Measurements from ENCODE around the gene PAQR7. TPM values are rescaled to one million over a fixed set of nuclear protein-coding genes. Genes with fewer than 3 reads are reported as not detected.

Gene PAQR7
- total RNA-seq, 4 donors from 2014 or later, result 2.5 to 8.5 (median 6.4) TPM

DNA sequence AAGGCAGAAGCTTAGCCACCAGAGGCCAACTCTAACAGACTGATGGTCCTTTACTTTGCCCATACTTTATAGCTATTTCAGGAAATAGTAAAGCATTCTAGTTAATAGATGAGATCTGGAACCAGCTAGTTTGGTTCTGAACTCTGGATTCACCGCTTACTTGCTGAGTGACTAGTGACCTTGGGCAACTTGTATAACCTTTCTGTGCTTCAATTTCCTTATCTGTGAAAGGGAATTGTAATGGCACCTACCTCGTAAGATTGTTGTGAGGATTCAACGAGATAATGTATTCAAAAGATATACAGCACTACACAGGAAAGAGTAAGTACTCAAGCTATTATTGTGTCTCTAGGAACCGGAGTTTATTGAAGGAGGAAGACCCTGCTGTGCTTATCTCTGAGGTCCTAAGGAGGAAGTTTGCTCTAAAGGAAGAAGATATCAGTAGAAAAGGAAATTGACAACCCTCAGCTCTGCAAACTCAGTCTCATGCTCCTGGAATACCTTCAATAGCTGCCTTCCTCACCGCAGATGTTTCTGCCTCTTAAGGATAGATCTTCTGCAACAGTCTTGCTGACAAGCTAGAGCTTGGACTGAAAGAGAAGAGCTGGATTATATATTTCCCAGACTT, 43.8 kb downstream of the PAQR7 start:
- H3K4me1 ChIP-seq, result no peaks in the 10 kb centered on the region
- no peaks in the 10 kb centered on the region for H3K27me3 ChIP-seq
- no peak overlapping the region for H3K4me3 ChIP-seq (replicated peaks in 1 of 3)
- WGBS, 2 donors, result 63% methylated on average over 5 of the region's 5 CpGs
- no peaks in the 10 kb centered on the region for H3K9me3 ChIP-seq
- TF ChIP-seq, protein P1, sequence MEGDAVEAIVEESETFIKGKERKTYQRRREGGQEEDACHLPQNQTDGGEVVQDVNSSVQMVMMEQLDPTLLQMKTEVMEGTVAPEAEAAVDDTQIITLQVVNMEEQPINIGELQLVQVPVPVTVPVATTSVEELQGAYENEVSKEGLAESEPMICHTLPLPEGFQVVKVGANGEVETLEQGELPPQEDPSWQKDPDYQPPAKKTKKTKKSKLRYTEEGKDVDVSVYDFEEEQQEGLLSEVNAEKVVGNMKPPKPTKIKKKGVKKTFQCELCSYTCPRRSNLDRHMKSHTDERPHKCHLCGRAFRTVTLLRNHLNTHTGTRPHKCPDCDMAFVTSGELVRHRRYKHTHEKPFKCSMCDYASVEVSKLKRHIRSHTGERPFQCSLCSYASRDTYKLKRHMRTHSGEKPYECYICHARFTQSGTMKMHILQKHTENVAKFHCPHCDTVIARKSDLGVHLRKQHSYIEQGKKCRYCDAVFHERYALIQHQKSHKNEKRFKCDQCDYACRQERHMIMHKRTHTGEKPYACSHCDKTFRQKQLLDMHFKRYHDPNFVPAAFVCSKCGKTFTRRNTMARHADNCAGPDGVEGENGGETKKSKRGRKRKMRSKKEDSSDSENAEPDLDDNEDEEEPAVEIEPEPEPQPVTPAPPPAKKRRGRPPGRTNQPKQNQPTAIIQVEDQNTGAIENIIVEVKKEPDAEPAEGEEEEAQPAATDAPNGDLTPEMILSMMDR (IDR thresholded peaks at IDR 0.05), result no peak
- no peak for TF ChIP-seq POLR2A (IDR thresholded peaks at IDR 0.05)
- no peak for DNase-seq
- no peak overlapping the region for H3K27ac ChIP-seq
- H3K36me3 ChIP-seq, result peaks cover 64 to 75% of the 10 kb centered on the region in 2 donors
- intact Hi-C loops (cut with DNase I), result no loop called here

DNA sequence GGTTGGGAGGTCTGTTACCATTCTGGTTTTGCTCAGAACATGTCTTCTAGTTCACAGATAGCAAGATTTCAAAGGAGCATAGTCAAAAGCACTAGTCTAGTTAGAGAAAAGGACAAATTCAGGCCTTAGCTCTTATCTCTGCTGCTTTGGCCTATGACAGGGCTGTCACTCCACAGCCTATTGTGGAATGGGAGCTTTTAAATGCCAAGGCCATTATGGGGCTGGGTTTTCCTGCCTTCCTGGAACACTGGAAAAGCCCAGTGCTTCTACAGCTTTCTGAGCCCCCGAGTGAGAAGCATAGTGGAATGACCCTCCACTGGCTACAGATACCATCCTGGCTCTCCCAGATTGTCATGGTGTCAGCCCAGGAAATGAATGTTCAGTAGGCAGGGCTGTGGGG, 46.5 kb downstream of the PAQR7 start:
- Histone ChIP-seq H3K4me3 (replicated peaks in 1 of 3) (no peak overlapping the region), H3K4me1 (no peaks in the 10 kb centered on the region), H3K9me3 (no peaks in the 10 kb centered on the region), H3K27me3 (no peaks in the 10 kb centered on the region), H3K36me3 (peaks cover 70 to 76% of the 10 kb centered on the region in 2 donors), H3K27ac (no peak overlapping the region)
- WGBS, 2 donors, result 91 to 100% methylated on average over 1 of the region's 1 CpG
- intact Hi-C loops (cut with DNase I), result no loop called here
- DNase-seq, result no peak
- TF ChIP-seq, protein P1 (IDR thresholded peaks at IDR 0.05), result no peak
- TF ChIP-seq POLR2A (IDR thresholded peaks at IDR 0.05), result no peak

DNA sequence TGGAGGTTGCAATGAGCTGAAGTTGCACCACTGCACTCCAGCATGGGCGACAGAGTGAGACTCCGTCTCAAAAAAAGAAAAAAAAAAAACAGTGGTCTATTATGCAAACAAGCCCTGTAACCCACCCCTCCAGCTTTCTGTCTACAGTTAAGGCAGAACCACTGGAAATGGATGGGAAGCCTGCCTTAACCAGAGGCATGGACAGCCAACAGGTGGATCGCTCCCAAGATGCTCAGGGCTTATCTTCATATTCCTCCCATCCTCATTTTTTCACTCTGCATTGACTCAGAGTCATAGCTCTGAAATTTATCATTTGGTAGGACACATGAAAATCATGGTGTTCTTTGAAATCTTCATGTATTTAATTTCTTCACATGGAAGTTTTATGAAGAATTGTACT, 47.0 kb downstream of the PAQR7 start:
- H3K4me1 ChIP-seq, result no peaks in the 10 kb centered on the region
- intact Hi-C loops (cut with DNase I), result no loop called here
- DNase-seq, result no peak
- no peaks in the 10 kb centered on the region for H3K27me3 ChIP-seq
- no peak overlapping the region for H3K27ac ChIP-seq
- 61 to 64% methylated on average over 3 of the region's 3 CpGs for WGBS, 2 donors
- no peaks in the 10 kb centered on the region for H3K9me3 ChIP-seq
- peaks cover 70 to 72% of the 10 kb centered on the region in 2 donors for H3K36me3 ChIP-seq
- no peak overlapping the region for H3K4me3 ChIP-seq (replicated peaks in 1 of 3)
- TF ChIP-seq POLR2A (IDR thresholded peaks at IDR 0.05), result no peak
- TF ChIP-seq, protein P1 (IDR thresholded peaks at IDR 0.05), result no peak

DNA sequence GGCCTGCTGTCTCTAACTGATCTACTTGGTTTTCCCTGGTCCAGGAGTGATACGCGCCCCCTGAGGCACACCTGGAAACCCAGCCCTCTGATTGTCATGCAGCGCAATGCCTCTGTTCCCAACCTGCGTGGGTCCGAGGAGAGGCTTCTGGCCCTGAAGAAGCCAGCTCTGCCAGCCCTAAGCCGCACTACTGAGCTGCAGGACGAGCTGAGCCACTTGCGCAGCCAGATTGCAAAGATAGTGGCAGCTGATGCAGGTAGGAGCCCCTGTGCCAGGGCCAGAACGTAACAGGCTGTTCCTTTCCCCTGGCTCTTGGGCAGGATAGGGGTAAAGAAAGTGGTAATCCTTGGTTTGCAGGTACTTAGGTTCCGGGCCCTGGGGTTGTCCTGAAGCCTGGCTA, 48.9 kb downstream of the PAQR7 start:
- WGBS, 2 donors, result 97 to 100% methylated on average over 4 to 7 of the region's 10 CpGs
- intact Hi-C loops (cut with DNase I), result no loop called here
- Histone ChIP-seq H3K4me3 (replicated peaks in 1 of 3) (no peak overlapping the region), H3K27me3 (no peaks in the 10 kb centered on the region), H3K9me3 (no peaks in the 10 kb centered on the region), H3K36me3 (peaks cover 51 to 53% of the 10 kb centered on the region in 2 donors), H3K4me1 (peaks cover 10 to 15% of the 10 kb centered on the region in 2 donors), H3K27ac (no peak overlapping the region)
- TF ChIP-seq POLR2A (IDR thresholded peaks at IDR 0.05), result no peak
- TF ChIP-seq, protein P1 (IDR thresholded peaks at IDR 0.05), result no peak
- no peak for DNase-seq

- WGBS, 2 donors, result 92 to 96% methylated on average over 2 of the region's 2 CpGs
- no peak overlapping the region for H3K27ac ChIP-seq
- intact Hi-C loops (cut with DNase I), result no loop called here
- H3K9me3 ChIP-seq, result no peaks in the 10 kb centered on the region
- no peak for TF ChIP-seq POLR2A (IDR thresholded peaks at IDR 0.05)
- TF ChIP-seq, protein P1 (IDR thresholded peaks at IDR 0.05), result no peak
- peaks cover 19 to 23% of the 10 kb centered on the region in 2 donors for H3K4me1 ChIP-seq
- H3K36me3 ChIP-seq, result peaks cover 43 to 44% of the 10 kb centered on the region in 2 donors
- H3K27me3 ChIP-seq, result no peaks in the 10 kb centered on the region
- no peak overlapping the region for H3K4me3 ChIP-seq (replicated peaks in 1 of 3)
- no peak for DNase-seq
These were observed 49.9 kb downstream of the PAQR7 start for GRCh38 chr1:25825605-25826004.

Measured in thyroid gland (tissue), 4 donors.